HepG2 (cell line): Measurements from ENCODE around the gene PLPPR3. TPM values are rescaled to one million over a fixed set of nuclear protein-coding genes. Genes with fewer than 3 reads are reported as not detected.

ENCODE experiments used
- BRCA1 ChIP-seq: sonication (generic); formaldehyde crosslinking; IDR thresholded peaks from 2 replicates; pipeline ENCODE4 v1.4.0; 2020; ENCODE audit warnings: missing genetic modification reagents
- HDAC6 ChIP-seq: fragments of 200-600 bp; sonication (generic); IDR thresholded peaks from 2 replicates; pipeline ENCODE4 v1.7.0; 2017; ENCODE audit warnings: mild to moderate bottlenecking, antibody characterized with exemption, low read length, low read depth
- KMT2A ChIP-seq: sonication (generic); formaldehyde crosslinking; IDR thresholded peaks from 2 replicates; pipeline ENCODE4 v1.4.0; 2020; ENCODE audit warnings: missing genetic modification reagents
- MAFG ChIP-seq: sonication (generic); formaldehyde crosslinking; IDR thresholded peaks from 2 replicates; pipeline ENCODE4 v1.5.1; 2020; ENCODE audit warnings: mild to moderate bottlenecking, missing genetic modification reagents
- MNT ChIP-seq: fragments of 450-650 bp; IDR thresholded peaks from 2 replicates; pipeline ENCODE4 v1.6.1; 2016
- MZF1 ChIP-seq: sonication (generic); formaldehyde crosslinking; IDR thresholded peaks from 2 replicates; pipeline ENCODE4 v1.8.1; 2023; ENCODE audit warnings: mild to moderate bottlenecking, missing genetic modification reagents, borderline replicate concordance
- NR2F2 ChIP-seq: IDR thresholded peaks from 2 replicates; pipeline ENCODE4 v1.6.1; 2012; ENCODE audit warnings: low read depth, inconsistent platforms, borderline replicate concordance
- SKI ChIP-seq: fragments of 450-650 bp; IDR thresholded peaks from one replicate; pipeline ENCODE4 v1.6.1; 2018; ENCODE audit warnings: mild to moderate bottlenecking; ENCODE audit not compliant: partially characterized antibody
- SOX13 ChIP-seq, 3 experiments: fragments of 450-650 bp in 1 of 3; sonication (generic) in 1 of 3; formaldehyde crosslinking in 1 of 3; IDR thresholded peaks in 2 of 3; conservative IDR thresholded peaks in 1 of 3; 2 replicates each; pipeline versions ENCODE4 v1.5.0 to v1.6.1; 2016 to 2020; ENCODE audit warnings: antibody characterized with exemption in 1 of 3, mild to moderate bottlenecking in 1 of 3, missing compliant biosample characterization in 1 of 3, missing genetic modification reagents in 1 of 3, moderate library complexity in 1 of 3
- ZNF251 ChIP-seq: sonication (generic); formaldehyde crosslinking; IDR thresholded peaks from 2 replicates; pipeline ENCODE4 v1.9.0; 2021; ENCODE audit warnings: mild to moderate bottlenecking, missing genetic modification reagents
- ZNF30 ChIP-seq: sonication (generic); formaldehyde crosslinking; IDR thresholded peaks from 2 replicates; pipeline ENCODE4 v1.5.0; 2020; ENCODE audit warnings: mild to moderate bottlenecking, missing genetic modification reagents
- ZNF335 ChIP-seq: sonication (generic); formaldehyde crosslinking; IDR thresholded peaks from 2 replicates; pipeline ENCODE4 v1.4.0; 2020; ENCODE audit warnings: missing genetic modification reagents
- ZNF350 ChIP-seq: sonication (generic); formaldehyde crosslinking; IDR thresholded peaks from 2 replicates; pipeline ENCODE4 v1.4.0; 2020; ENCODE audit warnings: mild to moderate bottlenecking, low read depth, missing genetic modification reagents, borderline replicate concordance
- ZNF746 ChIP-seq: sonication (generic); formaldehyde crosslinking; IDR thresholded peaks from 2 replicates; pipeline ENCODE4 v1.8.0; 2022; ENCODE audit warnings: mild to moderate bottlenecking, missing genetic modification reagents
- polyA plus RNA-seq, 8 experiments: library from polyadenylated mRNA; depleted of rRNA in 3 of 8; stranded (reverse) in 7 of 8; unstranded in 1 of 8; fragments of >200 nt; fragmentation: Illumina TruSeq in 4 of 8; extraction: Trizol in 4 of 8; gene quantifications; 2 replicates each; pipeline versions ENCODE4 v1.2.1 to v1.2.3, GENCODE V29; 2011 to 2016; ENCODE audit warnings: low read depth in 4 of 8, missing spikeins in 1 of 8, mixed read lengths in 1 of 8; ENCODE audit not compliant: insufficient read depth in 1 of 8
- total RNA-seq, 5 experiments: library from RNA; depleted of rRNA; stranded (reverse); fragments of >200 nt; fragmentation: Illumina TruSeq; extraction: Trizol; gene quantifications; 2 replicates each; pipeline ENCODE4 v1.2.3, GENCODE V29; 2016; ENCODE audit warnings: low read depth in 1 of 5
- TF ChIP-seq, protein P1 (sequence below): IDR thresholded peaks from 2 replicates; pipeline ENCODE4 v1.6.1; 2016; ENCODE audit warnings: low read depth
- TF ChIP-seq, protein P2 (sequence below), 2 experiments: sonication (generic) in 1 of 2; formaldehyde crosslinking in 1 of 2; IDR thresholded peaks; 2 replicates each; pipeline versions ENCODE4 v1.4.0 to v1.6.1; 2016 to 2020; ENCODE audit warnings: borderline replicate concordance in 1 of 2, low read depth in 1 of 2, mild to moderate bottlenecking in 1 of 2, missing genetic modification reagents in 1 of 2
- TF ChIP-seq, protein P3 (sequence below): sonication (generic); formaldehyde crosslinking; IDR thresholded peaks from 2 replicates; pipeline ENCODE4 v1.4.0; 2020; ENCODE audit warnings: missing genetic modification reagents

PLPPR3 gene
- total and polyA plus RNA-seq, 2 of the 13 experiments (the other 11 are each of a cell fraction or from before 2014, with no cell fraction given): 0.07 to 0.16 TPM

DNA sequence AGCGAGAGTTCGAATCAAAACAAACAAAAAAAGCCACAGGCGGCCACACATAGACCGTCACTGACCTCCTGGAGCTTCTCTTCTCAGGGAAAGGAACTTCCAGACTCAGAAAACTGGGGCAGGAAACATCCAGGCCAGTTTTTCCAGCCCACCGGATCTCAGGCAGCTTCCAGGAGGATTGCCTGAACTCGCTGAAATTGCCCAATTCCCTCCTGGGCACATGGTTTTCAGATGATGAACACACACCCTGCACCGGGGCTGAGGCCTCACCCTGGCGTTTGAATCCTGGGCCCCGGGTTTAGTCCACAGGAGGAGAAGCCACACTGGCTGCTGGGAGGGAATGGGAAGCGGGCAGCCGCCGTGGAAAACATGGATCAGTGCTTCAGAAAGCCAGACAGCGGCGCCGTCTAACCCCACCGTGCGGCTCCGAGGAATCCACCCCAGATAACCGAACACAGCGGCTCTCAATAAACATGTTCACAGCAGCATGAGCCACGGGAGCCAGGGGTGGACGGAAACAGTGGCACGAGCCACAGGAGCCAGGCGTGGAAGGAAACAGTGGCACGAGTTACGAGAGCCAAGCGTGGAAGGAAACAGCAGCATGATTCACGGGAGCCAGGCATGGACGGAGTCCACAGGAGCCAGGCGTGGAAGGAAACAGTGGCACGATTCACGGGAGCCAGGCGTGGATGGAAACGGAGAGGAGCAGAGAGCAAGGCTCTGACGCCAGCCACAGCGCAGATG is 42.7 kb downstream of the PLPPR3 start (continued):
- 0 out of 2 replicates have a peak, but pooled peaks have one; percentile 49 for TF ChIP-seq MNT
- TF ChIP-seq, protein P1, sequence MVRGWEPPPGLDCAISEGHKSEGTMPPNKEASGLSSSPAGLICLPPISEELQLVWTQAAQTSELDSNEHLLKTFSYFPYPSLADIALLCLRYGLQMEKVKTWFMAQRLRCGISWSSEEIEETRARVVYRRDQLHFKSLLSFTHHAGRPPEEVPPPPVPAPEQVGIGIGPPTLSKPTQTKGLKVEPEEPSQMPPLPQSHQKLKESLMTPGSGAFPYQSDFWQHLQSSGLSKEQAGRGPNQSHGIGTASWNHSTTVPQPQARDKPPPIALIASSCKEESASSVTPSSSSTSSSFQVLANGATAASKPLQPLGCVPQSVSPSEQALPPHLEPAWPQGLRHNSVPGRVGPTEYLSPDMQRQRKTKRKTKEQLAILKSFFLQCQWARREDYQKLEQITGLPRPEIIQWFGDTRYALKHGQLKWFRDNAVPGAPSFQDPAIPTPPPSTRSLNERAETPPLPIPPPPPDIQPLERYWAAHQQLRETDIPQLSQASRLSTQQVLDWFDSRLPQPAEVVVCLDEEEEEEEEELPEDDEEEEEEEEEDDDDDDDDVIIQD: peak; percentile 48; the same call in 1 of the 2 replicates
- TF ChIP-seq ZNF350: no peak
- peak; percentile 86; the same call in 1 of the 2 replicates for TF ChIP-seq ZNF30
- no peak for TF ChIP-seq BRCA1 (CRISPR knock-in tag)
- no peak for TF ChIP-seq SOX13 (IDR thresholded peaks at IDR 0.05)
- peak in 1 of 2 experiments; percentile 40; a peak in 1 of 4 replicates for TF ChIP-seq SOX13 (CRISPR knock-in tag; conservative IDR thresholded peaks at IDR 0.05 in 1 of 2, IDR thresholded peaks at IDR 0.05 in 1 of 2)
- TF ChIP-seq ZNF746 (CRISPR knock-in tag): peak; percentile 78
- TF ChIP-seq, protein P2, sequence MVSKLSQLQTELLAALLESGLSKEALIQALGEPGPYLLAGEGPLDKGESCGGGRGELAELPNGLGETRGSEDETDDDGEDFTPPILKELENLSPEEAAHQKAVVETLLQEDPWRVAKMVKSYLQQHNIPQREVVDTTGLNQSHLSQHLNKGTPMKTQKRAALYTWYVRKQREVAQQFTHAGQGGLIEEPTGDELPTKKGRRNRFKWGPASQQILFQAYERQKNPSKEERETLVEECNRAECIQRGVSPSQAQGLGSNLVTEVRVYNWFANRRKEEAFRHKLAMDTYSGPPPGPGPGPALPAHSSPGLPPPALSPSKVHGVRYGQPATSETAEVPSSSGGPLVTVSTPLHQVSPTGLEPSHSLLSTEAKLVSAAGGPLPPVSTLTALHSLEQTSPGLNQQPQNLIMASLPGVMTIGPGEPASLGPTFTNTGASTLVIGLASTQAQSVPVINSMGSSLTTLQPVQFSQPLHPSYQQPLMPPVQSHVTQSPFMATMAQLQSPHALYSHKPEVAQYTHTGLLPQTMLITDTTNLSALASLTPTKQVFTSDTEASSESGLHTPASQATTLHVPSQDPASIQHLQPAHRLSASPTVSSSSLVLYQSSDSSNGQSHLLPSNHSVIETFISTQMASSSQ (IDR thresholded peaks at IDR 0.05; ENCODE audit: low read depth): no peak
- TF ChIP-seq, protein P2 (CRISPR knock-in tag; IDR thresholded peaks at IDR 0.05; ENCODE audit: borderline replicate concordance): peak; percentile 34; the same call in 1 of the 2 replicates
- peak; percentile 46 for TF ChIP-seq SKI
- TF ChIP-seq, protein P3, sequence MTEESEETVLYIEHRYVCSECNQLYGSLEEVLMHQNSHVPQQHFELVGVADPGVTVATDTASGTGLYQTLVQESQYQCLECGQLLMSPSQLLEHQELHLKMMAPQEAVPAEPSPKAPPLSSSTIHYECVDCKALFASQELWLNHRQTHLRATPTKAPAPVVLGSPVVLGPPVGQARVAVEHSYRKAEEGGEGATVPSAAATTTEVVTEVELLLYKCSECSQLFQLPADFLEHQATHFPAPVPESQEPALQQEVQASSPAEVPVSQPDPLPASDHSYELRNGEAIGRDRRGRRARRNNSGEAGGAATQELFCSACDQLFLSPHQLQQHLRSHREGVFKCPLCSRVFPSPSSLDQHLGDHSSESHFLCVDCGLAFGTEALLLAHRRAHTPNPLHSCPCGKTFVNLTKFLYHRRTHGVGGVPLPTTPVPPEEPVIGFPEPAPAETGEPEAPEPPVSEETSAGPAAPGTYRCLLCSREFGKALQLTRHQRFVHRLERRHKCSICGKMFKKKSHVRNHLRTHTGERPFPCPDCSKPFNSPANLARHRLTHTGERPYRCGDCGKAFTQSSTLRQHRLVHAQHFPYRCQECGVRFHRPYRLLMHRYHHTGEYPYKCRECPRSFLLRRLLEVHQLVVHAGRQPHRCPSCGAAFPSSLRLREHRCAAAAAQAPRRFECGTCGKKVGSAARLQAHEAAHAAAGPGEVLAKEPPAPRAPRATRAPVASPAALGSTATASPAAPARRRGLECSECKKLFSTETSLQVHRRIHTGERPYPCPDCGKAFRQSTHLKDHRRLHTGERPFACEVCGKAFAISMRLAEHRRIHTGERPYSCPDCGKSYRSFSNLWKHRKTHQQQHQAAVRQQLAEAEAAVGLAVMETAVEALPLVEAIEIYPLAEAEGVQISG (CRISPR knock-in tag): peak; percentile 79
- TF ChIP-seq ZNF335 (CRISPR knock-in tag): peak; percentile 89
- no peak for TF ChIP-seq MZF1 (CRISPR knock-in tag)
- TF ChIP-seq HDAC6: no peak
- peak; percentile 81; the same call in 1 of the 2 replicates for TF ChIP-seq KMT2A (CRISPR knock-in tag)
- TF ChIP-seq ZNF251 (CRISPR knock-in tag): no peak
- no peak for TF ChIP-seq MAFG
- TF ChIP-seq NR2F2: no peak
